ENCODE results near the gene DPYSL5.

The DPYSL5 gene

DNA sequence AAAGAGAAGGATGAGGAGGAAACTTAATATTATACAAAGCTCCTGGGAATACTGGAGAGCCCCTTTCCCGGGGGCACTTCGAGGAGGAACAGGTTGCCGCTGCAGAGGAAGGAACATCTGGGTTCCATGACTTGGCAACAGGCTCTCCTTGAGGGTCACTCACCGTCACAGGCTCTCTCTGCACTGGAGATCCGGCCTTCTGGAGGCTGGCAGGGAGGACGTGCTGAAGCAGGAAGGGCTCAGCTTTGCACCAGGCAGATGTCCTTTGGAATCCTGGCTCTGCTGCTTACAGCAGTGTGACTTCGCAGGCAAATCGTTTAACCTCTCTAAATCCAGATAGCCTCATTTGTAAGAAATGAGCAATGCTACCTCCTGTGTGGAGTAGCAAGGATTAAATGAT lies 2.9 kb upstream of the DPYSL5 start:
- no peak for DNase-seq (ENCODE audit: low spot score)

- peak; percentile 62 for DNase-seq (ENCODE audit: low spot score)
Measured at GRCh38 chr2:26846334-26847306, 1.3 kb upstream of the DPYSL5 start.

- DNase-seq (ENCODE audit: low spot score), result no peak
Measured at GRCh38 chr2:26847307-26847654, 651 bp upstream of the DPYSL5 start.

DNA sequence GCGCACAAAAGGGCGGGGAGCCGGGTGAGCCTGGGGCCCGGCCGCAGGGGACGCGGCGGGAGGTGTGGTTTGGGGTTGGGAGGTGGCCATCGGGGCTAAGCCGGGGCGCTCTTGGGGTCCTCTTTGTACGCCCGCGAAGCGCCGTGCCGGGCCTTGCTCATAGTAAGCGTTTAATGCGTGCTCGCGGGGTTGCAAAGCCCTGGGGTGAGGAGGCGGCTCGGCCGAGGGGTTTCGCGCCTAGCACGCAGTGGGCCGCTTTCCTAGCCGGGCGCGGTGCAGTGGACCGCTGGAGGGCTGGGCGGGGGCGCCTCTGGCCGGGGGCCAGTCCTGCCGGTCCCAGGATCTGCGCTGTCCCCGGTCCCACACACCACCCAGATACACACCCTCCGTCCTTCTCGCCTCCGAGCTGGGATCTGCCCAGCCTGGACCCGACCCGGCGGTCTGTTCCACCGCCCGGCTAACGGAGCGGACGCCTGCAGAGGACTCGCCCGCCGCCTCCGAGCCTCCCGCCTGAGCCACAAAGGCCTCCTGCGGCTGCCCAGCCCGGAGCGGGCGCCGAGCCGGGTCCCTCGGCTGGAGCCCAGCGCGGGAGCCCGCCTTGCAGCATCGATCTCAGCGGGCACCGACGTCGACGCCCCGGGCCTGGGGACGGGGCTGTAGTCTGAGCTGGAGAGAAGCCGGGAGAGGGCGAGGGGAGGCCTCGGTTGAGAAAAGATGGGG lies 564 bp downstream of the DPYSL5 start:
- no peak for DNase-seq (ENCODE audit: low spot score)

DNA sequence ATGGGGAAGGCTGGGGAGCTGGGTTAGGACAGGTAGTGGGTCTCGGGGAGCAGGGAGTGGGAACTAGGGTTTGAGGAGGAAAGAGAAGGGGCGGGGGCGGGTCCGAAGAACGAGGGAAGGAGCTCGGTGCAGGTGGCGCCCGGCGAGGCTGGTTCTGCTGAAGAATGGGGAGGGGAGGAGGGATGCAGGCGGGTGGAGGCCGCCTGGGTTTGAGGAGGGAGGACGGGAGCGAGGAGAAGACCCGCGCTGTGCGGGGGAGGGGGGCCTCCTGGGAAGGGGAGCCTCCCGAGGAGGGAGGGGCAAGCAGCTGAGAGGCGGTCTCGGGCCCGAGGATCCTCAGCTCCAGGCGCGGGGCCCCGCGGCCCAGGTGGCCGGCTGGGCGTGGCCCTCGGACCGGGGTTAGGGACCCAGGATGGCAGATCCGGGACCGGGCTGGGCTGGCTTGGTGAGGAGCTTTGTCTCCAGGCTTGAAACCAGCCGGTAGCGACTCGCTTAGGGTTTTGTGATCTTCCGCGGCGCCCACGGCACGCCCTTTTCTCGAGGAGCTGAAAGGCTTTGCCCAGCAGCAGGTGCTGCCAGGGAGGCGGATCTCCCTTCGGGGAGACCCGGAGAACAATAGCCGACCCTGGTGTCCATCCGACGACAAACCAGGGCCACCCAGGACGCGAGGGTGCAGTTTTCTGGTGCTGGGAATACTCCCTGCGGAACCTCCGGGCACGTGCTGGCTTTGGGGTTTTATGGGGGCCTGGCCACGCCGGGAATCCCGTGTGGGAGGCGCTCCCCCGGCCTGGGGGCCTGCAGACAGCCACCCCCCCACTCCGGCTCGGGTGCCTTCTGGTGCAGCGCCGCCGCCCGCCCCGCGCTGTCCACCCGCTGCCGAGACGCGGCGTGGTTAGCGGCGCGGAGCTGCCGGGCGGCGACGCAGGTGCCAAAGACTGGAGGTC lies 1.4 kb downstream of the DPYSL5 start:
- DNase-seq (ENCODE audit: low spot score), result no peak

GRCh38 chr2:26850000-26850431 lies 2.1 kb downstream of the DPYSL5 start:
- DNase-seq (ENCODE audit: low spot score), result no peak

- DNase-seq (ENCODE audit: low spot score), result no peak
Measured at GRCh38 chr2:26850505-26850904, 2.6 kb downstream of the DPYSL5 start.

DNA sequence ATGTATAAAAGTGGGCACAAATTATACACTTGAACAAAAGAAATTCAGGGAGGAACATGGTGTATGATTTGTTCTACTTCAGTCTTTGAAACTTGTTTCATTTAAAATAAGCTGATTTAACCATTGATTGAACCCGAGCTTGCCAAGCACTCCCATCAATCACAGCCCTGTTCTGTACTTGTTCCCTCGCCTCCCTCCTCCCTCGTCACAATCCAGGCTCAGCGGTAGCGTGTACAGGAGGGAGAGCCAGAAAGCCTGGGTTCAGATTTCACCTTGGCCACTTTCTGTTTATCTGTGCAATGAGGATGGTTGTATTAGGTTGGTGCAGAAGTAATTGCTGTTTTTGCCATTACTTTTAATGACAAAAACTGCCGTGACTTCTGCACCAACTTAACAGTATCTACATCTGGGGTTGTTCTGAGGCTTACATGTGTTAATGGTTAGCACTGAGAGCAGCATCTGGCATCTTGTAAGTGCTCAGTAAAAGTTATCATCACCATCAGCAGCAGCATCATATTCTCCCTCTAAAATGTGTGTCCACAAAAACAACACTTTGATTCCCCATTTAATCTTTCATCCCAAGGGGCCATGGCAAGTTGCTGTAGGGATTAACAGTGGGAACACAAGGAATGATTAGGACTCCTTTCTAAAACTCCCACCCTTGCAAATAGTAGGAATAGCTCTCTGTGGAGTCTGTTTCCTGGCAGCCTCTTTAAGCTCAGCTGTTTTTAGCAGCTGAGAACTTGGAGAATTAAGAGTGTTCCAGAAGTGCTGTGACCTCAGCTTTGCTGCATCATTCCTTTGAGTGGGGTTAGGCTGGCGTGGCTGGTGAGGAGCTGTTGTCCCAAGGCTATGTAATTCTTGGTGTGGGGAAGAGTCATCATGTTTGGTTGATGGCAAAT lies 4.7 kb downstream of the DPYSL5 start:
- no peak for DNase-seq (ENCODE audit: low spot score)

DNA sequence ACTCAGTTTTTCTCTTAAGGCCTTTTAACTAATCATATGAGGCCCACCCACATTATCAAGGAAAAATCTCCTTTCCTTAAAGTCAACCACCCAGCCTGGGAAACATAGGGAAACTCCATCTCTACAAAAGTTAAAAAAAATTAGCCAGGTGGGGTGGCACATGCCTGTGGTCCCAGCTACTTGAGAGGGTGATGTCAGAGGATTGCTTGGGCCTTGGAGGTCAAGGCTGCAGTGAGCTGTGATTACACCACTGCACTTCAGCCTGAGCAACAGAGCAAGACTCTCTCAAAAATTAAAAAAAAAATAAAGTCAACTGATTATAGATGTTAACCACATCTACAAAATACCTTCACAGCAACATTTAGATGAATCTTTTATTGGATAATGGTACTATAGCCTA lies 5.8 kb downstream of the DPYSL5 start:
- no peak for DNase-seq (ENCODE audit: low spot score)

DNA sequence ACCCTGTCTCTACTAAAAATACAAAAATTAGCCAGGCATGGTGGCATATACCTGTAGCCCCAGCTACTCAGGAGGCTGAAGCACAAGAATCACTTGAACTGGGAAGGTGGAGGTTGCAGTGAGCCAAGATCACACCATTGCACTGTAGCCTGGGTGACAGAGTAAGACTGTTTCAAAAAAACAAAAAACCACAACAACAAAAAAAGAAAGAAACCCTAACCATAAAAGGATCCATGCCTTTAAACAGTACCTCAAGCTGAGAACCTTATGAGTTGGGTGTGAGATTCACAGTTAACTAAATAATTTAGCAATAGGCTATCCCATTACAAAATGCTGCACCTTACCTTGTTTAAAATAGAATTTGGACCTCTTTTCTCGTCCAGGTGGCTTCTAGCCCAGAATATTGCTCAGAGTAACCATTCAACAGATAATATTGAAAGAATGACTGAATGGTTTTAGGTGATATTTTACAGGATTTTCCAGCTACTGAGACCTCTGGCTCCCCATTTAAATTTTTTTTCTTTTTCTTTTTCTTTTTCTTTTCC lies 6.4 kb downstream of the DPYSL5 start:
- DNase-seq (ENCODE audit: low spot score), result no peak

DNA sequence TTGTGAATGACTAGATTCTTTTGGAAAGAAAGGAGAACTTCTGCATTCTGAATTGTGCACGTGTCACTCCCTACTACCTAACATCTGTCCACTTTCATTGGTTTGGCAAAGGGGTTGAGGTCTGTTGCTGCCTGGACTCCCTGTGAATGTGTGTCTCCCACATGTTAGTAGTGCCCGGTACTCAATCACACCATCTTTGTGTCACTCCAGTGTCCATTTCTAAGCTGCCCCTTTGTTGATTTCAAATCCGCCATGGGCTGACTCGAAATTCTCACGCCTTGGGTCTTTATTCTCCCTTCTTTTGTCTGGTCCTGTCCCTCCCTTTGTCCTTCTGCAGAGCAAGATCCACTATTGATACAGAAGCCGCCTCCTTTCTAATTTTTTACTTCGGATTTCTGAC lies 7.5 kb downstream of the DPYSL5 start:
- DNase-seq (ENCODE audit: low spot score), result no peak

- DNase-seq (ENCODE audit: low spot score), result no peak
Measured at GRCh38 chr2:26859622-26860021, 11.7 kb downstream of the DPYSL5 start.

DNA sequence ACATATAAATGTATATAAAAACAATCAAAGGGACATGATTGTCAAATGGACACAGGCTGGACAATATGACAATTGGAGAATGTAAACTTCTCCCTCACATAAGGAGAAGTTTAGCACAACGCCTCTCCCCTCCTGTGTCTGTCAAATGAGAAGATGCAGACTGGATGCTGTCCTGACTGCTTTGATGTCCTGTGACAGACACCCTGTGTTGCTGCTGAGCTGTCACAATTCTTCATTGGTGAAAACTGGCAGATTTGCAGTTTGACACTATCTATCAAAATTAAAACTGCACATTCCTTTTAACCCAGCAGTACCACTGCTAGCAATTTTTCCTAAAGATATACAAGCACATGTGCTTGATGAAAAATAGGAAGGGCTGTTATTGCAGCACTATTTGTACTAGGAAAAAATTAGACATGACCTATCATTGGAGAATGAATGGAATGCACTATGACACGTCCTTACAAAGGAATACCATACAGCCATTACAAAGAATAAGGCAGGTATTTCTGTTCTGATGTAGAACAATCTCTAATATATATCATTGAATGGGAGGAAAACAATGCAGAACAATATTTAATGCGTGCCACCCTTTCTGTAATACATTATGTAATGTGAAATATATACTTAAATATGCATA lies 12.4 kb downstream of the DPYSL5 start:
- DNase-seq (ENCODE audit: low spot score), result no peak

- no peak for DNase-seq (ENCODE audit: low spot score)
Measured at GRCh38 chr2:26861610-26862224, 13.8 kb downstream of the DPYSL5 start.

DNA sequence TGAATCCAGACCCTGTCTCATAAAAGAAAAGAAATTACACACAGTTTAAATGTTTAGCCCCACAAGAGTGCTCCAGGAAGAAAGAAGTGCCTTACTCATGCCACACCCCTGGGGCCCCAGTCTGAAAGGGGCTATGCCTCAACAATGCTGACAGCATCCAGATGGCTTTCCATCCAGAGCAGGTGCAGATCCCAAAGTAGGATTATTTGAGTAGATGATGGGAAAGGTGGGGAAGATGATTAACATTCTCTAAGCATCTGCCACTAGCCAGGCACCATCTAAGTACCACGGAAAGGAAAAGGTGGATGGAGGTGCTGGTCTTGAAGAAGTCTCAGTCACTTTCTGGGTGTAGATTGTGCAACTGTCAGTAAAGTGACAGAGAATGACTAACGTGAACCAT lies 16.3 kb downstream of the DPYSL5 start:
- no peak for DNase-seq (ENCODE audit: low spot score)

DNA sequence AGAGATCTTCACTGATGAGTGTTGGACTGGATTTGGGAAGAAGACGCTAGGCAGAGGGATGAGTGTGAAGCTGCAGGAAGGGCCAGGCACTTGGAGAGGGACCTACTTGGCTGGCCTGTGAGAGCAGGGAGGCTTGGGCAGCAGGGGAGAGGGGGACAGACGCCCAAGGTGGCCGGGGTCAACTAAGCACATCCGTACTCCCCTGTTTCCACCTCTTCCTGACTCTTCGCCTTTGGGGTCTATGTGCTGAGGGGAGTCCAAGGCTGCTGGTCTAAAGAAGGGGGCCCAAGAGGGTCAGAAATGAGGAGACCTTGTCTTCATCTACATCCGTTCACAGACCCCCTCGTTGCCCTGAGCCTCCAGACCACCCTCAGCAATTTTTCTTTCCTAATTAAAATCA lies 16.7 kb downstream of the DPYSL5 start:
- no peak for DNase-seq (ENCODE audit: low spot score)

- no peak for DNase-seq (ENCODE audit: low spot score)
Measured at GRCh38 chr2:26870585-26871095, 22.7 kb downstream of the DPYSL5 start.

GRCh38 chr2:26873286-26873983 lies 25.5 kb downstream of the DPYSL5 start:
- no peak for DNase-seq (ENCODE audit: low spot score)

DNA sequence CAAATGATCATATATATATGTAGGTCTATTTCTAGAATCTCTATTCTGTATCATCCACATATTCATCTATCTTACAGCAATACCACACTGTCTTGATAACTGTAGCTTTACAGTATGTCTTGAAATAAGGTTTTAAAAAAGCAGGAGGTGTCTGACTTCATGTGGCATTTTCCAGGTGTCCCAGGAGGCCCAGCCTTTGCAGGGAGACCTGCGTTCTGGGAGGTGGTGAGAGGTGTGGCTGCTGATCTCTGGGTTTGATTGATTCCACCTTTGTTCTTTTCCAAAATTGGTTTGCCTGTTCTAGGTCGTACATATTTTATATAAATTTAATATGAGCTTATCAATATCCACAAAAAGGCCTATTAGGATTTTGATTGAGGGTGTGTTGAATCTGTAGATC lies 26.6 kb downstream of the DPYSL5 start:
- DNase-seq (ENCODE audit: low spot score), result no peak
